ENCODE measurements around the gene DBX2.
"Not testable (repeated sequence)": the region's sequence is repeated elsewhere in the genome, so short reads cannot be mapped to it uniquely, and the experiment has no call there.

Gene DBX2

DNA sequence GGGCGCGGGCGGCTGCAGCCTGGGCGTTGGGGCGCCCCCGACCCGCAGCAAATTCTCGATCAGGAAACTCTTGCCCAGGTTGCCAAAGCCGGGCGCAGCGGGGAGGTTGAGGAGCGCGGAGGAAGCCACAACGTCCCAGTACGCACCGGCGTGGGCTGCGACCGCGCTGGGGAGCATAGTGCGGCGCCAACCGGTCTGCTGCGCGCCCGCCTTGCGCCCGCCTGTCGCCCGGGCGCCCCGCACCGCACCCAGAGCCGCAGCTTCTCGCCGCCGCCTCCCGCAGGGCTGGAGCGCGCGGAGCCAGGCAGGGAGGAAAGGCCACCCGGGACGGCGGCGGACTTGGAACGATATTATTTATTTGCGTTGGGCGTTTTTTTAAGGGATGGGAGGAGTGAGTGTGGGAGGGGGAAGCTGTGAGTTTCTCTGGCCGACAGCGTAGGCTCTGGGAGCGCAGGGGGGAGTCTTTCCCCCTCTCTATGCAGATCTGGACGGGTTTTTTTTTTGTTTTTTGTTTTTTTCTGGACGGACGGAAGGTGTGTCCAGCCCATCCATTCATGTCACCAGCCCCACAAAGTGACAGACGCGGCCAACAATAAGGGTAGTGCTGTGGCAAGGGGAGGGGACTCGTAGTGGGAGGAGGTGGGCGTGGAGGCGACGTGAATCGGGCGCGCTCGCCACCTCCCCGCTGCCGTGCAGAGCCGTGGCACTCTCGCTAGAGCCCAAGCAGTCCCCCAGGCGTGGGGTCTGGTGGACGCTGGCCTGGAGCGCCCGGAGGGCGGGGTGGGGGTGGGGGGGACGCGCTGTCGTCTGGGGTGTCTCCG lies at the start of gene DBX2:
TSS of gene DBX2 (minus strand) at position 349 of the 821 bp plus-strand sequence. CDS start at position 177, 172 bp downstream.
- no peak for DNase-seq

DNA sequence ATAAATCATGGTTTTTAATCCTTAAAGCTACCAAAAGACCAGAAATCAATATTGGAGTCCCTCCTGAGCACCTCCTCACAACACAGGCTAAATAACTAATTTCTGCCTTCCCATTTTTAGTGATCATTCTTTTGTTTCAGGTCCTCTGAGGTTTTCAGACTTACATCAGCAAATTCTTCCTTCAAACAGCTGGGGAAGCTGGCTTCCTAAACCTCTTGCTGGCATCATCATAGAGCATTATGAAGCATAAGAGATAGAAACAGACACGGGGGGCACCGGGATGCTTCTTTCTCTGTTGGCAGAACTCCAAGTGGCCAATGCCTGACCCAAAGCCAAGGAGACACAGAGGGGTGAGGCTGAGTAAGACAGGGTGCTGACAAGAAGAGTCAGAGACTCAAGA lies 47.9 kb upstream of the DBX2 start:
- no peak for DNase-seq

DNA sequence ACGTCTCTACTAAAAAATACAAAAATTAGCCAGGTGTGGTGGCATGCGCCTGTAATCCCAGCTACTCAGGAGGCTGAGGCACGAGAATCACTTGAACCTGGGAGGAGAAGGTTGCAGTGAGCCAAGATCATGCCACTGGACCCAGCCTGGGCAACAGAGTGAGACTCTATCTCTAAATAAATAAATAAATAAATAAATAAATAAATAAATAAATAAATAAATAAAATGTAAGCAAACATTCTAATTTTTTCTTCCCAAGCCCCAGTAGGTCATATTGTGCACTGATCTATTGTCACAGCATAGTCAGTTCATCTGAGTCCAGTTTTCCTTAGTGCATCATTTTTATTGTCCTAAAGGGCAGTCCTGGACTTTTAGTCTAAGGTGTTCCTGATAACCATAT lies 44.5 kb upstream of the DBX2 start:
- DNase-seq = not testable (repeated sequence)

DNA sequence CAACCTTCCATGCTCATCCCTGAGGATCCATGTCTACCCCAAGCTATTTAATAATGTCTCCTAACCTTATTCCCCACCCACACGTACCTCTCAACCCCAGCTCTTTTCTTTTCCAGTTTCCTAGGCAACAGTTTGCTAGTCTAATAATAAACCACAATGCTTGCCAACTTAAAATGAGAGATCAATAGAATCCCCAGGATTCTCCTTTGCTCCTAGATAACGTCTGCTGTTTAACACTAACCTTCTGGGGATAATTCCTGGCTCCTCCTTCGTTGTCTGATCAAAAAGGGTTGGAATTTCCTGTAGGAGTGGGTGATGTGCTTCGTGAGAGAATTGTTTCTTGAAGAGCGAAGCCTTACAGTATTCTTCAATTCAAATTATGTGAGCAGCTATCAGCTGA lies 42.2 kb upstream of the DBX2 start:
- no peak for DNase-seq

DNA sequence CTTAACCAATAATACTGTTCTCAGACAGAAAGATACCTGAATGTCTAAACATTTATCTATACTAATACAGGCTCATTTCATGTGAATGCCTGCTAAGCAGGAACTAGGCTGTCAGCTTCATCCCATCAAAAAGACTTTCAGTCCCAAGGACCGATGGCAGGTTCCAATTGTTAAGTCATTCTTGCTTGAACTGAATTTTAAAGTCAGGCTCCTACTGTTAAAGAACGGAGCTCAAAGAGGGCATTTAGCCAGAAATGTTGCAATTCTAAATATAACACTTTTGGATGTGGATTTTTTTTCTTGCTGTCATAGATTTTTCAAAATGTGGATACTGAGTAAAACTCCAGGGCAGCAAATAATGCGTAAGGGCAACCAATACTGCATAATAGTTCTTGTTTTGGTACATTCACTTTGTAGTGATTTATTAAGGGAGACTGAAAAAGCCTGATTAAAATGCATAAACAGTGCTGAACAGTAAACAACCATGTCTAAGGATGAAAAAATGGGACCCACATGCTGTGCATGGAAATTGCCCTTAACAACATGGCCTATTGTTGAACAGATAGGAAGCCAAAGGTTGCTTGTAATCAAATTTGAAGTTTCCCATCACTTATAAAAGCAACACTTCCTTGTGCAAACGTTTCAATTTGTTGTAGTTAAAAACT lies 38.6 kb upstream of the DBX2 start:
- no peak for DNase-seq

DNA sequence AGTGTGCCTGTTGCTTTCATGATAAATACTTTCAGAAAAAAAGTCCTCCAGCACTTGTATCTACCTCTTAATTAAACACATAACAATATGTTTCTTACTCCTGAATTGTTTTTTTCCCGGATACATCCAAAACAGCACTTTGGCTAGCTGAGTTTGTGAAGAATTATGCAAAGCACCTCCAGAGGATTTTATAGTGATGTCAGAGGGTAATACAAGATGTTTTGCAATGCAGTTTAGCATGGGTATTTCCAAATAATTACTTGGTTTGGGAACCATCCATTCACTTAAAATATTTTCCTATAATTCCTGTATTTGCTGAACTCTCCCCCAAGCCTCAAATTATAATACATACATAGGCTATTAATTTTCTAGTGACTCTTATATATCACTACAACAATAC lies 37.7 kb upstream of the DBX2 start:
- DNase-seq = no peak

DNA sequence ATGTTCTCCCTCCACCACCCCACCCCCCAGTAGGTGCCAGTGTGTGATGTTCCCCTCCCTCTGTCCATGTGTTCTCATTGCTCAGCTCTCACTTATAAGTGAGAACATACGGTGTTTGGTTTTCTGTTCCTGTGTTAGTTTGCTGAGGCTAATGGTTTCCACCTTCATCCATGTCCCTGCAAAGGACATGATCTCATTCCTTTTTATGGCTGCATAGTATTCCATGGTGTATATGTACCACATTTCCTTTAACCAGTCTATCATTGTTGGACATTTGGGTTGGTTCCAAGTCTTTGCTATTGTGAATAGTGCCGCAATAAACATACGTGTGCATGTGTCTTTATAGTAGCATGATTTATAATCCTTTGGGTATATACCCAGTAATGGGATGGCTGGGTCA lies 33.3 kb upstream of the DBX2 start:
- DNase-seq = not testable (repeated sequence)

DNA sequence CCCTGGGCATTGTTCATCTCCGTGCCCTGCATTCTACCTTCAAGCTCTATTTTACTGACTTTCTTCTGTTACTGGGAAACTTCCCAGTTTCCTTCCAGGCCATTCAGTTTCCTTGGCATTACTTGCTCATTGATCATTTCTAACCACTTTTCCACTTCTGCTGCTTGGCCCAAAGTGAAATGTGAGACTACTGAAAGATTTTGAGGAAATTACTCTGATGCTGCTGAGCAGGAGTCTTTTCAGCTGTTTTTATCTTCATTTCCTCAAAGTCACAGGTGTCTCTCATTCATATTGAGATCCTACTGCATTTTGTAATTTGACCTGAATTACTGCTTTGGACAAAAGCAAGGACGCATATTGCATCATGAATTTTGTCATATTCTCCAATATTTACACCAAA lies 26.4 kb upstream of the DBX2 start:
- DNase-seq = no peak

DNA sequence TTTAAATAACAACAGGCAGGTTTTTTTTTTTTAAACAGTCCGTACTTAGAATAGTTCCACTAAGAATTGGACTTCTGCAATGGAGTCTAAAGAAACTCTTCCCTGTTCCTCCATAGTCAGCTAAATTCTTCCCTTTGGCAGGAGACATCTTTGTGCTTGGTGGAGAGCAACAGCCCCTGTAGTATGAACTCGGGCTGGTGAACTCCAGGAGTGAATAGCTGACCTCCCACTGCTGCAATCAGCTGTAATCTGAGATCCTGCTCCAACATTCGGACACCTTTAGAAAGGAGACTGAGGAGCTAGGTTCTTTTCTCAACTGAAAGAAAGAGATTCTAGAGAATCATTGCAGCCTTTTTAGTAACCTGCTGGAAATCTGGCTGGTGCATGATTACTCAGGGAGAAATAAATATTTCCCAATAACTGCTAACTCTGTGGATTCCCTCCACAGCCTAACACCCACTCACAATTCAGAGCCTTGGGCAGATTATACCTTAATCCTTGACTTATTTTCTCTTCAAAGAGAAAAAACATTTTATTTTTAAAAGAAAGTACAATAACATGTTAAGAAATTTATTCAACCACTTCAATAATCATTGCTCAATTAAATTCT lies 25.6 kb upstream of the DBX2 start:
- DNase-seq = no peak

DNA sequence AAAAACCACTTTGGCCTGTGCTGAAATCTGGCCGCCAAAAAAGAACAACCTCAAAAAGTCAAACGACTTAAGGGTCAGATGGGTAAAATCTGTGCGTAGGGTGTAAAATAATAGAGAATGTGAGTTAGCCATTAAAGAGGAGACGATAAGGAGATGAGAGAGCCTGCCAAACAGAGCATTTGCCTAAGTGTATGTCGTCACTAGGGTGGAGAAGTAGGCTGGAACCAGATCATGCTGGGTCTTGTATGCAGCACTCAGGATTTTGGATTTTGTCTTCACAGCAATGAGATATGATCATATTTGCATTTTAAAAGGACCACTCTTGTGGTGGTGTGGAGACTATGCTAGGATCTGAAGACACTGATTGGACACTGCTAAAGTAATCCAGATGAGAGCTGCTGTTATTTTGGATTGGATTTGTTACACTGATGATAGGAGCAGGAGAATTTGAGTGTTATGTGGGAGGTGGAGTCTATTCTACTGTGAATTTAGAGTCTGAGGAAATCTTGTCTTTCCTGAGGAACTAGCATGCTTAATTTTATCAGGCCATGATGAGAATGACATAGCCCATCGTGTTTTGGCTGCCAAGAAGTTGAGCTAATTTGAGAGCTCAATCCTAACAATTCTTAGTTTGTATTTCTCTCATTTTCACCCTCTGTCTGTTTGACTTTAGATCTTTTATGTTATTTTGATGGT lies 24.8 kb upstream of the DBX2 start:
- no peak for DNase-seq

DNA sequence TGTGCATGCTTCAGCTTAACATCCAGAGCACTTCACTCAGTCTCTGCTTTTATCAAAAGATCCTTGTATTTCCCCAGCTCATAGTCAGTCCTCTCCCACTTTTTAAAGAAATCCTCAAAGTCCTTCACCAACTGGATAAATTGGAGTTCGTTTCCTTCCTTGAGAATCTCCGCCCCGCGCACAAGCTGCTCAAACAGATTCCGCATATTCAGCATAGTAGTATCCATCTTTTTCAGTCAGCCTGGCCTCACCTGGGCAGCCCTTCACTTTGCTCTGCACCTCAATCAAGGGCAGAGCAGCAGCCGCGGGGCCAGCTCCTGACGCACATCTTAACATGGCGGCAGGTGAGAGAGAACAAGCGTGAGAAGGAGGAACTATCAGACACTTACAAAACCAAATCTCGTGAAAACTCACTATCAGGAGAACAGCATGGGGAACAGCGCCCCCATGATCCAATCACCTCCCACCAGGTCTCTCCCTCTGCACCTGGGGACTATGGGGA lies 14.3 kb upstream of the DBX2 start:
- DNase-seq = no peak

DNA sequence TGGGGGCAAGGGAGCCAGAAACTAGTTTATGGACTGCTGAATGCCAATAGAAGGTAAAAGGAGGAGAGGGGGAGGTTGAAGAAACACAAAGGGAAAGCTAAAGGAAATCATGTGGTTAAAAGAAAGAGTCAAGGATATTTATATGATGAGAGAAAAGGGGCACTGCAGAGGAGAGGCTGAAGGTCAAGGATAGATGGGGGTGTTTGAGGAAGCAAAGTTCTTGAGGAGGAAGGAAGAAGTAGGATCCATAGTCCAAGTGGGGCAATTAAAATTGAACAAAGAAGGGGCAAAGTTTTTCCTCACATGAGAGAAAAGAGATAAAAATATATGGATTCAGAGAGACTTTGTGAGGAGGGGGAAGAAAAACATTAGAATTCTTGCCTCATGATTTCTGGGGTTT lies 10.1 kb upstream of the DBX2 start:
- DNase-seq = no peak

DNA sequence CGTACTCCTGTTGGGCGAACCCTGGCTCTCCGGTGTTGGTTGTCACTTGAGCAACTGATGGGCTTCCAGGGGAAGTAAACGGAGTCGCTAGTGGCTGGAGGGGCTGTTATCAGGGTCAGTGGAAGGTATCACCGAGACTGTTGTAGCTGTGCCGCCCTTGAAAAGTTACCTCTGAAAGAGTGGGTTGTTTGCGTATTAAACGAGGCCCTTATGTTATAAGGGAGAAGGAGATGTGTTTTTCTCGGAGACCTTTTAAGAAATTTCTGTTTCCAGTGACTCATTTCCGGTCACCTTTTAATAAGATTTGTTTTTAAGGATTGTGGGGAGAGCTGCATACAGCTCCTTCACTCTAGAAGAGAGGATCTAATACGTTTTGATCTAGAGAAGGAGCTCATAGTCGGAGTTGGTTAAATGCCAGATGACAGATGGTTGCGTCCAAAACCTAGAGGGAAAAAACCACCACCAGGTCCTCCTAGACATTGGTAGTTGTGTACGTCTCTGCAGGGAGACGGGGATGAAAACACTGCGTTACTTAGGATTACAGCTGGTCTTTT lies 750 bp upstream of the DBX2 start:
- no peak for DNase-seq

DNA sequence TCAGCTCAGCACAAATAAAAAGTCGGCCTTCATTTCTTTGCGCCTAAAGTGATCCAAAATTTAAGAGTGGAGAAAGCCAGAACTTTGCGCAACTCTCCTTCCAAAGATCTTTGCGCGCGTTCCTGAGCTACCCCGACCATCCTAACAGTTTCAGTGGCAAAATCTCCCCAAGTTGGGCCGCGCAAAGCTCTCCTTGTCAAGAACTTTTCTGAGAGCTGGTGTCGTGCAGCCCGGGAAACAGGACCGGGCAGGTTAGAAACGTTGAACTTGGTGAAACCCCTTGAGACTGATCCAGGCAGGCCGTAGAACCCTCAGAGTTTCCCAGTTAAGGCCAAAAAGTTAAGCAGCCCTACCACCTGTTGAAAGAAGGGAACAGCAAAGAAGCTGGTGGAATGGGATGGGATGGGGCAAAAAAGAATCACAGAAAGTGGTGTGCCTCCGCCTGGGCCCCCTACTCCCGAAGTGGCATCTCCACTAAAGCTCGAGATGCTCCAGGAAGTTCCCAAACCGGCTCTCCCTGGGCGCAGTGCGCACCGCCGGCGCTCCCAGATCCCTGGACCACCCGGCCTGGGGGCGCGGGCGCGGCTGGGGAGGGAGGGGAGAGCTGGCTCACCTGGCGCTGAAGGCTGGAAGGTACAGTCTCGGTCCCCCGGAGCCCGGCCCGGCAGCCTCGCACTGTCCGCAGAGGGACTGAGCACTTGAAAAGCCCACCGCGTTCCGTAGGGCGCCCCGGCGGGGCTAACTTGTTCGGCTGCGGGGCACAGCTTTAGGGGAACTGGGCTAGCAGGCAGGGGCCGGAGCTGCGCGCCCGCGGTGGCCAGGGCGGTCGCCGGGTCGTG lies 768 bp downstream of the DBX2 start:
- no peak for DNase-seq

DNA sequence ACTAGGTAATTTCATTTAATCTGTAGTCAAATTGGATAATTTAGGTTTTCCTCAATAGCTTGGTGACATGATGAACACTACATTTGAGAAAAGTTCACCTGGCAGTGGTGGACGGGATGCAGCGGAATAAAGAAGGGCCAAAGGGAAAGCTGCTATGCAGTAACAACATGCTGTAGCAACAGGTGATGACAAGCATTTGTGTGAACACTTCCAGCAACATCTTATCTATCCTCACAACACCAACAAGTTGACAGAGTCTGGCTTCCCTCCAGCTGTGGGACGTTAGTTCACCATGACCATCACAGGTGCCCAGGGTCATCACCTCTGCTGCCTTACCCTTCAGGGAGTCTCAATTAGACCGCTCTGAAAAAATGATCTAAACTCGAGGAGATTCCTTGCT lies 8.3 kb downstream of the DBX2 start:
- DNase-seq = no peak

DNA sequence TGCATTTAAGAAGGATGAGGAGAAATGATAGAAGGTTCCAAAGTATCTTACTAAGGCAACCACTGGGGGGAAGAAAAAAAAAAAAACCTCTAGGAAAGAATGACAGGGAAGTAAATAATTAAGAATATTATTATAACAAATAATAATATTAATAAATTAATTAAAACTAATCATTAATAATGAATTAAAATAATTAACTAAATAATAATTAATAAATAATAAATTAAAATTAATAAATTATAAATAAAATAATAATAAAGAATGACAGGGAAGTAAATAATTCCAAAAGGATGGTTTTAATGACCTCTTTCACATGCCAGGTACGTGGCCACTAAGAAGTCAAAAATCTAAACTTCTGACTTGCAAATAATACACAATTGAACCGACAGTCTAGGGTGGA lies 9.9 kb downstream of the DBX2 start:
- DNase-seq = no peak

DNA sequence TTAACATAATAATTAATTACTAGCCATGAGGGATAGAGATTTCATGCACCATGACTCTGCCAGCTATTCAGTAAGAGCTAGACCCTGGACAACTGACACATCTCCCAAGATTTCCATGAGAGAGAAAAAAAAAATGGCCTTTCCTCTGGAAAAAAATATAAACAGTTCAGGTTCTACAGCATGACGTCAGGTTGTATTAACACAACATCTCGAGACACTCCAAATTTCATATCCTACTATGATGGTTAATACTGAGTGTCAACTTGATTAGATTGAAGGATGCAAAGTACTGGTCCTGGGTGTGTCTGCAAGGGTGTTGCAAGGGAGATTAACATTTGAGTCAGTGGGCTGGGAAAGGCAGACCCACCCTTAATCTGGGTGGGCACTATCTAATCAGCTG lies 11.1 kb downstream of the DBX2 start:
- DNase-seq = no peak

DNA sequence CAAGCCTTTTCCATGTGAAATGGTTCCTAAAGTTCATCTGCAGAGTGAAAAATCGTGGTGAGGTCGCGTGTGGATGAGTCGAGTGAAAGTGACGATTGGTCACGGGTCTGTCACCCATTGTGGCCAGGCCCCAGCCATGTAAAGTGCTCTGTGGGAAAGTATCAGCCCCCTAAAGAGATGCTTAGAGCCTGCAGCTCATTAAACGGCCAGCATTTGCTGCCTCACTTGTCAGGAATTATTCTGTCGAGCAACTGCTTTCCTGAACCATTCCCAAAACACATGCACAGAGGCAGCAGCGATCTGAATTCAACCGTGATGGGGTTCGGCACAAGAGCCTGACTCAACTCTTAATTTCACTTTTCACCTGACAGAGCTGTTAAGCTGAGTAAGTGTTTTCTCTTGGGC lies 16.0 kb downstream of the DBX2 start:
- DNase-seq = no peak

DNA sequence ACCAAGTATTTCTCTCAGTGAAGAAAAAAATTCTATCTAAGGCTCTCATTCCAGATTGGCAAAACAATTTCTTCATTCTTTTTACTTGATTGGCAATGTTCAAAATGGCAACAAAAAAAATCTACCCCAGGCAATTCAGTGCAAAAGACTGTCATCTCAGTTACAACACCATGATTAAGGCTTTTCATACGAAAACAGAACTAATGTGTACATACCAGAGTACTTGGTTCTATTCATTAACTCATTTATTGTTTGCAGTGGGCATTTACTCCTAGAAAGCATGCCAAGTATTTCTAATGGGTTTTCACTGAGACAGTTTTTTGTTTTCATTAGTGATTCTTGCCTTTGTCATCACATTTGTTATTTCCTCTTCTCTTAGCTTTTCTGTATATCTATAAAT lies 33.0 kb downstream of the DBX2 start:
- DNase-seq = no peak

DNA sequence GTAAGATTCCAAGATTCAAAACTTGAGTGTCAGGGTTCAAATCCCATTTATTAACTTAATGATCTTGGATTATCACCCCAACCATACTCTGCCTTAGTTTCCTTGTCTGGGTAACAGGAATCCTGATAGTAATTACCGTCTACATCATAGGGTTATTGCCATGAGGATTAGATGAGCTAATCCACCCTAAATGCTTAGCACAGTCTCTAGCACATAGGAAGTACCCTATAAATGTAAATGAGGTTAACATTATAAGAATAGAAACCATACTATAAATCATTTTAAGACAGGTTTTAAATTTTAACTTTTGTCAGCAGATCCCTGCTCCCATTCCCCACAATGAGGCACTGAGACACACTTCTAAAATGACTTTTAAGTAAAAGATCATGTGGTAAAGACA lies 36.5 kb downstream of the DBX2 start:
- no peak for DNase-seq

DNA sequence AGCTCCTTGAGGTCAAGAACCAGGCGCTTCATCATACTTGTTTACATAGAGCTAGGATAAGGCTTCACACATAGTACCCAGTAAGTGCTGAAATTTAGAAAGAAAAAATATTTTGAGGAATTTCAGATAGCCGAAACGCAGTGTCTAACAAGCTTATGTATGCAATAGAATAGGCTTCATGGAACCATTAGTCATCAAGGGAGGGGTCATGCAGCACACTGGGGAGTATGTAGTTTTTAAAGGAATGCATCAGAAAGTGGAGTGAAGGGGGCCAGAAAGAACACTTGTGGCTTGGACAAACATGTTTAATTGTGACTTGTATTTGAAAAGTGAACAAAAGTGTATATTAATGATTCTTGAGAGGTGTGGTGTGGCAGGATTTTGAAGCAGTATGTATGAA lies 38.1 kb downstream of the DBX2 start:
- DNase-seq = no peak

DNA sequence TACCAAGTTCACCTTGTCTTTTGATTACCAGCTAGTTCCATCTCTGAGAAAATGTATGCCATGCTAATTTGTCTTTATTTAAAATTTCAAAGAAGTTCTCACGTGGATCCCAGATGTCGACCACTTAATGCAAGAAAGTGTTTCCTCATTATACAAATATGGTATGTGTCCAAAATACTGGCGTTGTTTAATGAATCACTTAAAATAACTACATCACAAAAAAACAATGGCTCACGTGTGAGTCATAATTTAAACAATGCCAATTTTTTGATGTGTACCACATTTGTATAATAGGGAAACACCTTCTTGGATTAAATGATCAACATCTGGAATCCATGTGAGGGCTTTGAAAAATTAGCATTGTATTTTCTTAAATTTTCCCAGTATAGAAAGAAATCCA lies 40.8 kb downstream of the DBX2 start:
- DNase-seq = no peak

All from activated CD4-positive, alpha-beta T cell treated with anti-CD3 and anti-CD28 coated beads, Interleukin-2, amount 50 U/mL, for 4 hours (primary cell).